ENCODE data around the gene CDH8.

DNA sequence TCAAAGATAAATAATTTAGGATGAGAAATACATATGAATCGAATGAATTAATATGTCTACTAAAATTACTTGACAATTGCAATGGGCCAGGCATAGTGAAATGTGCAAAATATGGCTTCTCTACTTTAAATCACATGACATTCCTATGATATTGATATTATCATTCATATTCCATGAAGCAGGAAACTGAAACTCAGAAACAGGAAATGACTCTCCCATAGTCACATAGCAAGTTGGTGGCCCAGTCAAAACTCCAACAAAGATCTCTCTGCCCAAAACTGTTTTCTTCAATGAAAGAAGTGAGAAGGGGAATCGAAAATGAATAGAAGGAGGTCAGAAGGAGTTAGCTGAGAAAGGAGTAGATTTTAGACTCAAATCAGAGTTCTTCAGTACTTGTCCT is 272.2 kb downstream of the CDH8 start:
- TF ChIP-seq, protein P1, sequence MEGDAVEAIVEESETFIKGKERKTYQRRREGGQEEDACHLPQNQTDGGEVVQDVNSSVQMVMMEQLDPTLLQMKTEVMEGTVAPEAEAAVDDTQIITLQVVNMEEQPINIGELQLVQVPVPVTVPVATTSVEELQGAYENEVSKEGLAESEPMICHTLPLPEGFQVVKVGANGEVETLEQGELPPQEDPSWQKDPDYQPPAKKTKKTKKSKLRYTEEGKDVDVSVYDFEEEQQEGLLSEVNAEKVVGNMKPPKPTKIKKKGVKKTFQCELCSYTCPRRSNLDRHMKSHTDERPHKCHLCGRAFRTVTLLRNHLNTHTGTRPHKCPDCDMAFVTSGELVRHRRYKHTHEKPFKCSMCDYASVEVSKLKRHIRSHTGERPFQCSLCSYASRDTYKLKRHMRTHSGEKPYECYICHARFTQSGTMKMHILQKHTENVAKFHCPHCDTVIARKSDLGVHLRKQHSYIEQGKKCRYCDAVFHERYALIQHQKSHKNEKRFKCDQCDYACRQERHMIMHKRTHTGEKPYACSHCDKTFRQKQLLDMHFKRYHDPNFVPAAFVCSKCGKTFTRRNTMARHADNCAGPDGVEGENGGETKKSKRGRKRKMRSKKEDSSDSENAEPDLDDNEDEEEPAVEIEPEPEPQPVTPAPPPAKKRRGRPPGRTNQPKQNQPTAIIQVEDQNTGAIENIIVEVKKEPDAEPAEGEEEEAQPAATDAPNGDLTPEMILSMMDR (IDR thresholded peaks at IDR 0.05; ENCODE audit: poor library complexity): no peak
- TF ChIP-seq EZH2phosphoT487 (IDR thresholded peaks at IDR 0.05; ENCODE audit: low read depth, severe bottlenecking, unreplicated experiment) (no peak), EZH2 (IDR thresholded peaks at IDR 0.05; ENCODE audit: borderline replicate concordance) (no peak)

All from hepatocyte (in vitro differentiated cells).